Ishikawa (cell line): ENCODE data around the gene ANKFN1.

Experiments
- EGR1 ChIP-seq: IDR thresholded peaks from 2 replicates; pipeline ENCODE4 v1.6.1; 2012
- EP300 ChIP-seq: IDR thresholded peaks from 2 replicates; pipeline ENCODE4 v1.6.1; 2012; ENCODE audit warnings: borderline replicate concordance
- FOXM1 ChIP-seq: IDR thresholded peaks from 2 replicates; pipeline ENCODE4 v1.6.1; 2012; ENCODE audit warnings: low read depth, borderline replicate concordance
- MAX ChIP-seq: IDR thresholded peaks from 2 replicates; pipeline ENCODE4 v1.6.1; 2012
- NFIC ChIP-seq: IDR thresholded peaks from 2 replicates; pipeline ENCODE4 v1.6.1; 2012
- RAD21 ChIP-seq: IDR thresholded peaks from 2 replicates; pipeline ENCODE4 v1.6.1; 2012; ENCODE audit warnings: low read depth
- REST ChIP-seq: IDR thresholded peaks from 2 replicates; pipeline ENCODE4 v1.6.1; 2012; ENCODE audit warnings: low read depth, mild to moderate bottlenecking
- TAF1 ChIP-seq: IDR thresholded peaks from 2 replicates; pipeline ENCODE4 v1.6.1; 2012; ENCODE audit warnings: low read depth, mild to moderate bottlenecking
- TCF12 ChIP-seq: IDR thresholded peaks from 2 replicates; pipeline ENCODE4 v1.6.1; 2012; ENCODE audit warnings: low read depth
- TEAD4 ChIP-seq: IDR thresholded peaks from 2 replicates; pipeline ENCODE4 v1.6.1; 2012
- USF1 ChIP-seq: IDR thresholded peaks from 2 replicates; pipeline ENCODE4 v1.6.1; 2012
- YY1 ChIP-seq: IDR thresholded peaks from 2 replicates; pipeline ENCODE4 v1.6.1; 2012; ENCODE audit warnings: low read depth

- no peak for TF ChIP-seq TCF12
- no peak for TF ChIP-seq TEAD4
- TF ChIP-seq FOXM1, result no peak
- no peak for TF ChIP-seq EP300
- no peak for TF ChIP-seq RAD21
- no peak for TF ChIP-seq YY1
- TF ChIP-seq TAF1, result no peak
- TF ChIP-seq EGR1, result no peak
- no peak for TF ChIP-seq USF1
- TF ChIP-seq NFIC, result no peak
- no peak for TF ChIP-seq MAX
- no peak for TF ChIP-seq REST
These were observed 4.6 kb downstream of the ANKFN1 start for GRCh38 chr17:56157845-56158244.
